ENCODE results near the gene CPNE1.
"Not testable (repeated sequence)": the region's sequence is repeated elsewhere in the genome, so short reads cannot be mapped to it uniquely, and the experiment has no call there.

The CPNE1 gene

DNA sequence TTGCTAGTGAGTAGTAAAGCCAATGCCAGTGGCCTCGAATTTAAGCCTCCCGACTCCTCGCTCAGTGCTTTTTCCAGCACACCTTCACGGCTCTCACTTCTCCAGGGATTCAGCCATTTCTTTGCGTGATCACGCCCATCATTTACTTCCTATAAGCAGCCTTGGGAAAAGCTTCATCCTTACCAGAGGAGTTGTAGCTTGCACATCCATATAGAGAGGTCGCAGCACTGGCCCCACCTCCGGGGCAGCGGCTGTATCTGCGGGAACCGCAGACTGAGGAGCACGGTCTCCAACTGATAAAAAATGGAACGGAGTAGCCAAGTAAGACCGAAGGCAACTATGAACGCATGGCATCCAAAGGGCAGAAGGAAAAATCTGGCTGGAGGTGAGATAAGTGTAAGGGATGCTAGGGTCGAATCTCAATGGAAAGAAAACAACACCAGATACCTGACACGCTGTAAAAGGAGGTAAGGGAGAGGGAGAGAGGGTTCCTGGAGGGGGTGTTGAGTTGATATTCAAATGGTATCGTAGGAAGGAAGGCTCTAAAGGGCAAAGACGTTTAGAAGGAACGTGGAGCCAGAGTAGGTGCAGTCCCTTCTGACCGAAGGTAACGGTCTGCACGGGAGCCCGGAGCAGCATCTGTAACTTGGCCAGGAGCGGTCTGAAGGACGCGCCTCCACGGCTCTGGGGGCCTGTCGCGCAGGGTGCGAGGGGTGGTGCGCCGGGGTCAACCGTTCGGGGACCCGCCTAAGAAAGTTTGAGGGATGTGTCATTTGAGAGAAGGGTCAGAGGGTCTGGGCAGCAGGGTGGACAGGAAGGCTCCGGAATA, 33.8 kb upstream of the CPNE1 start:
- DNase-seq (ENCODE audit: low read depth), result no peak

DNA sequence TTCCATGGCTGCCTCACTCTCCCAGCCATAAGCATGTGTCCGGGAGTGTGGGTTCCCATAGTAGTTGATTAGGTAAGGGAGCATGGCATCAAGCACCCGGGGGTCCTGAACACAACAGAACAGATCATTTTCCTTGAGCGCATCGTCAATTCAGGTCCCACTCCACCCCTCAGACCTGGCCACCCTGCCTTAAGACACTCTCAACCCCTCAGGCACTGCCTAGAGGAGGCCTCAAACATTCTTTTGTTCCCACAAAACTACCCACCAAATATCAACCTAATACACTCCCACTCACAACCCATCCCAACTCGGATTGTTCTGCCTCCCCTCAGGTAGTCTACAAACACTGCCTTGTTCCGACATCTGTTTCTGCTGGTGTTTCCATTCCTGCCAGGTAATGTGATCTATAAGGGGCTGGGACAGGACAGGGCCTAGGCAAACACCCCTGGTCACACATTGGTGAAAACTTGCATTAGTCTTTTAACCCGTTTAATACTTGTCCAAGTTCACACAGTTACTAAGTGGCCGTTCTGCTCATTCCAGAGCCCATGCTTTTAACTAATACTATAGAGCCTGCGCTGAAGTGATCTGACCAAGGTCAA, 33.1 kb upstream of the CPNE1 start:
- DNase-seq (ENCODE audit: low read depth), result no peak

DNA sequence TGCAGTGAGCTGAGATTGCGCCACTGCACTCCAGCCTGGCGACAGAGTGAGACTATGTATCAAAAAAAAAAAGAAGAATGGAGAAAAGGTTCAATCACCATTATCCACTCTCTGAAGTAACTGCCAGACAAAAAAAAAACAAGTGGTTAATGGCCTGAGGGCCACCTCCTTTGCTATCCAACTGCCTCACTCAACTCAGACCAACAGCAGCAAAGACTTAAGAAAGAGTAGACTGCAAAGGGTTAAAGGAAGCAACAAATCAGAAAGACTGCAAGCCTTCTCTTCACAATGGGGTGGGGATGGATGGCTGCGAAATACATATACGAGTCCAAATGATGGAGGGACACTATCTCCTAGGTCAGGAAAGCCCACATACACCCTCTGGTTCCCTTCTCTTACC, 31.3 kb upstream of the CPNE1 start:
- DNase-seq (ENCODE audit: low read depth), result no peak

GRCh38 chr20:35695245-35695749, 30.6 kb upstream of the CPNE1 start:
- no peak for DNase-seq (ENCODE audit: low read depth)

- DNase-seq (ENCODE audit: low read depth), result no peak
These were observed 25.6 kb upstream of the CPNE1 start for GRCh38 chr20:35690265-35690664.

DNA sequence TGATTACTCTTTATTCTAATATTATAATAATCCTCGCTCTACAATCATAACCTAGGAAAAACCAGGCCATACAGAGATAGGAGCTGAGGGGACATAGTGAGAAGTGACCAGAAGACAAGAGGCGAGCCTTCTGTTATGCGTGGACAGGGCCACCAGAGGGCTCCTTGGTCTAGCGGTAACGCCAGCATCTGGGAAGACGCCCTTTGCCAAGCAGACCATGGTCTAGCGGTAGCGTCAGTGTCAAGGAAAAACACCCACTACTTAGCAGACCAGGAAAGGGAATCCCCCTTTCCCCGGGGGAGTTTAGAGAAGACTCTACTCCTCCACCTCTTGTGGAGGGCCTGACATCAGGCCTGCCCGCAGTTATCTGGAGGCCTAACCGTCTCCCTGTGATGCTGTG, 22.2 kb upstream of the CPNE1 start:
- not testable (repeated sequence) for DNase-seq (ENCODE audit: low read depth)

DNA sequence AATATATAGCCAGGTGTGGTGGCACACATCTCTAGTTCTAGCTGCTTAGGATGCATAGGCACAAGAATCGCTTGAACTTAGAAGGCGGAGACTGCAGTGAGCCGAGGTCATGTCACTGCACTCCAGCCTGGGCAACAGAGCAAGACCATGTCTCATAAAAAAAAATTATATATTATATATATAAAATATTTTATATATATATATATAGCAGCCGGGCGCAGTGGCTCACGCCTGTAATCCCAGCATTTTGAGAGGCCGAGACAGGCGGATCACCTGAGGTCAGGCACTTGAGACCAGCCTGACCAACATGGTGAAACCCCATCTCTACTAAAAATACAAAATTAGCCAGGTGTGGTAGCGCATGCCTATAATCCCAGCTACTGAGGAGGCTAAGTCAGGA, 20.7 kb upstream of the CPNE1 start:
- DNase-seq (ENCODE audit: low read depth), result not testable (repeated sequence)

- no peak for DNase-seq (ENCODE audit: low read depth)
These were observed 17.3 kb upstream of the CPNE1 start for GRCh38 chr20:35681960-35682359.

DNA sequence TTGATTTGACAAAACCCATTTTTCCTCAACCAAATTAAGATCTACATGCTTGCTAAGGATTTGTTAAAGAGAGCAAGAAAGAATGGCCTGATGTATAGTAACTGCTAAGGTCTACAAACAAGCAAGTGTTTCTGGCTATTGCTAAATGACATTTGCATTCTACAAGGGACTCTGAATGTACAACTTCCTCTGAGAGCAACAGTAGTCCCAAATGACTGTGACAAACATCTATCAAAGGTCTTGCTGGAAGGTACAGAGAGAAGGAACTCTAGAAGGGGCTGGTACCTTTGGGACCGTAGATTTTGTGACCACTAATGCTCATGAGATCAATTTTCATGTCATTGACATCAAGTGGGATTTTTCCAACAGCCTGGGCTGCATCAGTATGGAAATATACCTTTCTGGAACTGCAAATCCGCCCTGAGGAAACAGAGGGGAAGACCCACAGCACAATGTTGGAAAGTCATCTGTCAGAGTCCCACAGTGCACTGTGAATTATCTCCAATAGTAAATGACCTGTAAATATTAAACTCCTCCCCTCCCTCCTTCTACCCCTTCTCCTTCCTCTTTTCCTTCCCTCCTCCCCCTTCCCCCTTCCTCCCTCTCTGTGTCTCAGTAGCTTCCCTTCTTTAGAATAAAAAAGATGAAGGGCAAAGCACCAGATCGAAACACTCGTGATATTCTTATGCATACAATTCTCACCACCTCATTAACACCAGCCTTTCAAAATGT, 15.9 kb upstream of the CPNE1 start:
- no peak for DNase-seq (ENCODE audit: low read depth)

DNA sequence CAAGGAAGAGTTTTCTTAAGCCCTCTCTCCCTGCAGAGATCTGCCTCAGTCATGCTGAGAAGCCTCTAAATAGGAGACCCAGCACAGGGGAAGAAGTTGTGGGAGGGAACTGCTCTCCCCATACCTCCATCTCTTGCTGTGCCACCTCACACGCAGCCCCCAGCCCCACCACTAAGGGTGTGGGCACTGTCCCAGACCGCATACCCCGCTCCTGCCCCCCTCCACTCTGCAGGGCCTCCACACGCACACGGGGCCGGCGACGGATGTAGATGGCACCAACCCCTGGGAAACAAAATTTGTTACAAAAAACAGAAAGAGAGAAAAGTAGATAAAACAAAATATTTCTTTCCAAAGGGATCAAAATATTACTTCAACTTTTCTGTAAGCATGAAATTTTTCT, 10.2 kb upstream of the CPNE1 start:
- DNase-seq (ENCODE audit: low read depth), result no peak

GRCh38 chr20:35673884-35674283, 9.2 kb upstream of the CPNE1 start:
- no peak for DNase-seq (ENCODE audit: low read depth)

- no peak for DNase-seq (ENCODE audit: low read depth)
These were observed 5.0 kb upstream of the CPNE1 start for GRCh38 chr20:35669681-35670080.

DNA sequence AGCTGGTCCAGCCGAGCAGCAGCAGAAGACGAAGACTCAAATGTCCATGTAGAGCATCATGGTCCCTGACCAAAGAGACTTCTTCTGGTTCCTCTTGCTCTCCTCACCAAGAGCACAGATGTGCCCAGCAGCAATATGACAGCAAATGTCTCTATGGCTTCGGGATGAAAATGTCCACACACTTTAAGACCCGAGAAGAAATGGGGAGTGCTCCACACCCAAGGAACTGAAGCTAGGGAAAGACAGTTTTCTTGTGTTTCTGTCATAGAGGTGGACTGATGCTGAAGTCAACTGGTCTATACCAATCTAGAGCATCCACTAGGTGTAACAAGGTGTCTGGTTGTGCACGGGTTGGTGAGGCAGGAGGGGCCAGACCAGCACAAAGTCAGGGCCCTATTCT, 4.5 kb upstream of the CPNE1 start:
- DNase-seq (ENCODE audit: low read depth), result no peak

DNA sequence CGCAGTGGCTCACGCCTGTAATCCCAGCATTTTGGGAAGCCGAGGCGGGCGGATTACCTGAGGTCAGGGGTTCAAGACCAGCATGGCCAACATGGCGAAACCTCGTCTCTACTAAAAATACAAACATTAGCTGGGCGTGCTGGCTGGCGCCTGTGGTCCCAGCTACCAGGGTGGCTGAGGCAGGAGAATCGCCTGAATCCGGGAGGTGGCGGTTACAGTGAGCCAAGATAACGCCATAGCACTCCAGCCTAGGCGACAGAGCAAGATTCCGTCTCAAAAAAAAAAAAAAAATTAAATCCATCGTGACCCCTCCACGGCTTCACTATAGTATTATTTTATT, 1.2 kb upstream of the CPNE1 start:
- DNase-seq (ENCODE audit: low read depth), result no peak

DNA sequence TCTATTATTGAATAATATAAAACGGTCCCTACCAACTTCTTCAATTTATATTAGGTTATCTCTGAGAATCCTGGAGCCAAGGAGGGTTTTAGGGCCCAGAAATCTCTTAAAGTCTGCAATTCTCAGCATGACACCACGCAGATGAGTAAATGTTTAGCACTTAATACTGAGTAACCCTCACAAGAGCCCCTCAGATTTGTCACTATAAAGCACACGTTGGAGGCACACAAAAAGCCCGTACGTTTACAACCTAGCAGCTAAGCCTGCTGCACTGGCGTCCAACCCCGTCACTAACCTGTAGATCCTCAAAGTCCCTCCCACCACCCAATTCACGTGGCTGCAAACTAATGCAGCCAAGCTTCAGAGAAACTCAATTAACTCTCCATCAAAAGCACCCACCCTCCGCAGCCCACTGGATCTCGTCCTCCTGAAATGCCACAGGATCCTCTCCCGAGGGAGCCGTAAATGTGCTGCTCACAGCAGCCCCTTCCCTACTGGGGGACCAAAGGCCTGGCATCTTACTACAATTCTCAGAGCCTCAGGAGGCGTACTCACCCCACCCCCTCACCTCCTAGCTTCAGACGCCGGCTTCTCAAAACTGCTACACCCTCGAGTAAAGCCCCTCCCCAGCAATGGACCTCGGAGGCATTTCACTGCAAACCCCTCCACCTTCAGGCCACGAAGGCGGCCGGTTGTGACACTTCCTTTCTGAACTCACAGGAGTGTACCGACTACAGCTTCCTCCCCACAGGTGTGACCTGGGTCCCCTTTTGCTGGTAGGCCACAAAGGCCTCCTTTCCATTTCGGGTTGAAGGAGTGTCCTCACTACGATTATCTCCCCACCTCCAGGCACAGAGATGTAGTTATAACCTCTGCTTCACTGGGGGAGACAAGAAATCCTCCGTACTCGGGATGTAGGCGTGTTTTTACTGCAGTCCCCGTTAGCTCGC, 909 bp downstream of the CPNE1 start:
- DNase-seq (ENCODE audit: low read depth), result peak; percentile 27

- no peak for DNase-seq (ENCODE audit: low read depth)
These were observed 2.1 kb downstream of the CPNE1 start for GRCh38 chr20:35662551-35662950.

GRCh38 chr20:35661908-35662307, 2.8 kb downstream of the CPNE1 start:
- no peak for DNase-seq (ENCODE audit: low read depth)

GRCh38 chr20:35661053-35661452, 3.6 kb downstream of the CPNE1 start:
- DNase-seq (ENCODE audit: low read depth), result no peak

- no peak for DNase-seq (ENCODE audit: low read depth)
These were observed 4.4 kb downstream of the CPNE1 start for GRCh38 chr20:35660122-35660937.

DNA sequence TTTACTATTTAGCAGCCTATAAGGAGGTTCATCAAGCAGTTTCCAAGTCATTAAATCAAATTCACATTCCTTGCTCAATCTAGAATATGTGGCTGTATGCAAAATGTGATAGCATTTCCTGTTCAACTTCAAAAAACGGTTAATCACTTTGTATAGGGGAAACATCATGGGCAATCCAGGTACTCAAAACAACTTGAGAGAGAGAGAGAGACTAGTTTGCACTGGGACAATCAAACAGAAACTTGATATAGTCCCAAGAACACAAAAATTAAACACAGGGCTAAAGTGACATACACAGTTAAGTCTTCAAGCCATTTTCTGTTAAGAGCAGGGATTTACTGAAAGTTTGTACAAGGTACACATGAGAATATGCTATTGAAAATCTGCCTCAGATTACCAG, 7.4 kb downstream of the CPNE1 start:
- no peak for DNase-seq (ENCODE audit: low read depth)

GRCh38 chr20:35654415-35654814, 10.3 kb downstream of the CPNE1 start:
- no peak for DNase-seq (ENCODE audit: low read depth)

Measured in stimulated activated CD8-positive, alpha-beta memory T cell treated with anti-CD3 and anti-CD28 coated beads, Interleukin-7, amount 100 ng/mL, for 24 hours (primary cell).